ENCODE measurements around the gene FUT6.

DNA sequence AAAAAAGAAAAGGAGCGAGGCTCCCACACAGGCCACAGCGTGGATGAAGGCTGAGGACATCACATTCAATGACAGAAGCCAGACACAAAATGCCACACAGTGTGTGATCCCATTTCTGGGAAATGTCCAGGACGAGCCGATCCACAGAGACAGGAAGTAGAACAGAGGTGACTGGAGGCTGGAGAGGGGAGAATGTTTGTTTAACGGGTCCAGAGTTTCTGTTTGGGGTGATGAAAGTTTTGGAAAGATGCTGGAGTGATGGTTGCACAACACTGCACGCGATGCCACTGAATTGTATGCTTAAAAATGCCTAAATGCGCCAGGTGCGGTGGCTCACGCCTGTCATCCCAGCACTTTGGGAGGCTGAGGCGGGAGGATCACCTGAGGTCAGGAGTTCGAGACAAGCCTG is 31.5 kb upstream of the FUT6 start:
- no peak for TF ChIP-seq POLR2A (IDR thresholded peaks at IDR 0.05)
- TF ChIP-seq, protein P1, sequence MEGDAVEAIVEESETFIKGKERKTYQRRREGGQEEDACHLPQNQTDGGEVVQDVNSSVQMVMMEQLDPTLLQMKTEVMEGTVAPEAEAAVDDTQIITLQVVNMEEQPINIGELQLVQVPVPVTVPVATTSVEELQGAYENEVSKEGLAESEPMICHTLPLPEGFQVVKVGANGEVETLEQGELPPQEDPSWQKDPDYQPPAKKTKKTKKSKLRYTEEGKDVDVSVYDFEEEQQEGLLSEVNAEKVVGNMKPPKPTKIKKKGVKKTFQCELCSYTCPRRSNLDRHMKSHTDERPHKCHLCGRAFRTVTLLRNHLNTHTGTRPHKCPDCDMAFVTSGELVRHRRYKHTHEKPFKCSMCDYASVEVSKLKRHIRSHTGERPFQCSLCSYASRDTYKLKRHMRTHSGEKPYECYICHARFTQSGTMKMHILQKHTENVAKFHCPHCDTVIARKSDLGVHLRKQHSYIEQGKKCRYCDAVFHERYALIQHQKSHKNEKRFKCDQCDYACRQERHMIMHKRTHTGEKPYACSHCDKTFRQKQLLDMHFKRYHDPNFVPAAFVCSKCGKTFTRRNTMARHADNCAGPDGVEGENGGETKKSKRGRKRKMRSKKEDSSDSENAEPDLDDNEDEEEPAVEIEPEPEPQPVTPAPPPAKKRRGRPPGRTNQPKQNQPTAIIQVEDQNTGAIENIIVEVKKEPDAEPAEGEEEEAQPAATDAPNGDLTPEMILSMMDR (IDR thresholded peaks at IDR 0.05 in 4 of 5, conservative IDR thresholded peaks at IDR 0.05 in 1 of 5), result no peak
